Retinal pigment epithelial cell (primary cell): ENCODE measurements around the gene PDGFRB.

Source experiments
- DNase-seq: peaks from one replicate; pipeline ENCODE4 v3.0.0-alpha.2; 2010; ENCODE audit warnings: low read depth
- H3K4me3 ChIP-seq: 2 replicates; pipeline ENCODE4 v1.5.1; 2011; ENCODE audit warnings: mild to moderate bottlenecking, low read length, control low read depth, moderate library complexity
- CTCF ChIP-seq: conservative IDR thresholded peaks from 2 replicates; pipeline ENCODE4 v1.5.1; 2011; ENCODE audit warnings: low read depth, low read length, control low read depth, inconsistent platforms

PDGFRB gene

GRCh38 chr5:150176745-150177477, 21.3 kb upstream of the PDGFRB start:
- H3K4me3 ChIP-seq, result no peak overlapping the region
- DNase-seq, result no peak
- no peak for TF ChIP-seq CTCF

GRCh38 chr5:150175536-150175935, 19.9 kb upstream of the PDGFRB start:
- DNase-seq, result no peak
- peak; percentile 70 for TF ChIP-seq CTCF
- H3K4me3 ChIP-seq, result no peak overlapping the region

- no peak overlapping the region for H3K4me3 ChIP-seq
- TF ChIP-seq CTCF, result no peak
- DNase-seq, result no peak
These were observed 19.4 kb upstream of the PDGFRB start for GRCh38 chr5:150175076-150175475.

GRCh38 chr5:150174285-150174684, 18.6 kb upstream of the PDGFRB start:
- no peak for DNase-seq
- H3K4me3 ChIP-seq, result no peak overlapping the region
- no peak for TF ChIP-seq CTCF

- DNase-seq, result no peak
- TF ChIP-seq CTCF, result no peak
- no peak overlapping the region for H3K4me3 ChIP-seq
These were observed 17.5 kb upstream of the PDGFRB start for GRCh38 chr5:150173161-150173560.

- H3K4me3 ChIP-seq, result no peak overlapping the region
- no peak for TF ChIP-seq CTCF
- DNase-seq, result no peak
These were observed 16.9 kb upstream of the PDGFRB start for GRCh38 chr5:150172556-150172955.

- no peak for TF ChIP-seq CTCF
- peak; percentile 56 for DNase-seq
These were observed 16.5 kb upstream of the PDGFRB start for GRCh38 chr5:150172145-150172544.

More at GRCh38 chr5:150172145-150172544, 16.5 kb upstream of the PDGFRB start:
- no peak overlapping the region for H3K4me3 ChIP-seq
